GM12878 (cell line): Measurements from ENCODE around the gene OAF. TPM values are rescaled to one million over a fixed set of nuclear protein-coding genes. Genes with fewer than 3 reads are reported as not detected.
"Not testable (repeated sequence)": the region's sequence is repeated elsewhere in the genome, so short reads cannot be mapped to it uniquely, and the experiment has no call there.

Experiments used
- ATAC-seq: fragments of 200-7000 bp; cut with Tn5 transposase; 3 replicates; pipeline ENCODE4 v1.9.1; 2020; ENCODE audit warnings: mild to moderate bottlenecking, moderate library complexity
- BruUV-seq: library from RNA; stranded (reverse); fragments of 400-500 nt; replicated peaks from 2 replicates; lab custom pipeline; 2021; lab: Mats Ljungman, UMichigan
- CTCF ChIA-PET: fragments of 300-600 bp; sonication (Branson Sonifier 250); formaldehyde crosslinking; extraction: SDS; loops from one replicate; lab custom pipeline; 2021; ENCODE audit warnings: inconsistent platforms; lab: Yijun Ruan, JAX
- POLR2A ChIA-PET: fragments of 350-600 bp; formaldehyde crosslinking; extraction: SDS; loops from one replicate; lab custom pipeline; 2021; ENCODE audit warnings: inconsistent platforms; lab: Charles Lee
- RAD21 ChIA-PET: fragments of 300-600 bp; sonication (Branson Sonifier 250); formaldehyde crosslinking; loops from one replicate; lab custom pipeline; 2023; ENCODE audit warnings: antibody characterized with exemption; ENCODE audit not compliant: unreplicated experiment; lab: Charles Lee
- SMC1A ChIA-PET: fragments of 300-600 bp; sonication (Branson Sonifier 250); formaldehyde crosslinking; loops from one replicate; lab custom pipeline; 2023; ENCODE audit not compliant: unreplicated experiment, uncharacterized antibody; lab: Charles Lee
- DNase-seq: peaks from one replicate; pipeline ENCODE4 v3.0.0-alpha.2; 2011; ENCODE audit warnings: low read depth, low spot score
- FAIRE-seq: peaks from 3 replicates; lab custom pipeline; 2011; peaks lifted over from hg19 to GRCh38; lab: Jason Lieb, UNC
- H2AFZ ChIP-seq: 2 replicates; pipeline ENCODE4 v1.6.0; 2011; ENCODE audit warnings: low read depth, low read length, control low read depth; ENCODE audit not compliant: control insufficient read depth
- H3K27ac ChIP-seq: 2 replicates; pipeline ENCODE4 v1.5.1; 2011; ENCODE audit warnings: control low read depth; ENCODE audit not compliant: control insufficient read depth, insufficient read depth
- H3K27me3 ChIP-seq, 2 experiments: replicated peaks in 1 of 2; 2 replicates each; pipeline versions ENCODE4 v1.6.0 to v1.6.1; 2011; ENCODE audit warnings: low read length in 1 of 2; ENCODE audit not compliant: control insufficient read depth in 2 of 2, insufficient read depth in 2 of 2
- H3K36me3 ChIP-seq, 2 experiments: 2 replicates each; pipeline ENCODE4 v1.5.1; 2011; ENCODE audit warnings: low read length in 1 of 2; ENCODE audit not compliant: control insufficient read depth in 2 of 2, insufficient read depth in 2 of 2
- H3K4me1 ChIP-seq: 2 replicates; pipeline ENCODE4 v1.6.1; 2011; ENCODE audit warnings: mild to moderate bottlenecking, low read length, moderate library complexity, mixed read lengths; ENCODE audit not compliant: control insufficient read depth, insufficient read depth
- H3K4me2 ChIP-seq: 2 replicates; pipeline ENCODE4 v1.6.0; 2011; ENCODE audit warnings: control low read depth; ENCODE audit not compliant: control insufficient read depth, insufficient read depth
- H3K4me3 ChIP-seq: fragments of 200-600 bp; sonication (generic); 2 replicates; pipeline ENCODE4 v1.5.1; 2016
- H3K79me2 ChIP-seq: 2 replicates; pipeline ENCODE4 v1.6.0; 2011; ENCODE audit warnings: low read length; ENCODE audit not compliant: control insufficient read depth, insufficient read depth
- H3K9ac ChIP-seq: 2 replicates; pipeline ENCODE4 v1.8.0; 2011; ENCODE audit warnings: low read length, control low read depth, mixed read lengths; ENCODE audit not compliant: control insufficient read depth, insufficient read depth
- H3K9me3 ChIP-seq: replicated peaks from 3 replicates; pipeline ENCODE4 v1.5.1; 2011; ENCODE audit warnings: mild to moderate bottlenecking, low read length; ENCODE audit not compliant: control insufficient read depth, insufficient read depth
- H4K20me1 ChIP-seq: 2 replicates; pipeline ENCODE4 v1.6.0; 2011; ENCODE audit not compliant: control insufficient read depth, insufficient read depth
- BCL11A ChIP-seq: IDR thresholded peaks from 2 replicates; pipeline ENCODE4 v1.6.1; 2011; ENCODE audit warnings: low read depth, low read length
- ETV6 ChIP-seq, 2 experiments: fragments of 450-650 bp in 1 of 2; IDR thresholded peaks in 1 of 2; conservative IDR thresholded peaks in 1 of 2; 2 replicates each; pipeline ENCODE4 v1.6.1; 2014; ENCODE audit warnings: antibody characterized with exemption in 1 of 2, borderline replicate concordance in 1 of 2, low read depth in 1 of 2, mild to moderate bottlenecking in 1 of 2, moderate library complexity in 1 of 2
- FOXK2 ChIP-seq: fragments of 450-650 bp; IDR thresholded peaks from 2 replicates; pipeline ENCODE4 v1.6.1; 2017; ENCODE audit warnings: mild to moderate bottlenecking, moderate library complexity
- FOXM1 ChIP-seq: IDR thresholded peaks from 2 replicates; pipeline ENCODE4 v1.6.1; 2012; ENCODE audit warnings: low read depth, mild to moderate bottlenecking, inconsistent platforms, low read length, moderate library complexity
- POLR2A ChIP-seq: IDR thresholded peaks from 2 replicates; pipeline ENCODE4 v1.6.1; 2011; ENCODE audit warnings: low read depth, mild to moderate bottlenecking, low read length
- POU2F2 ChIP-seq: IDR thresholded peaks from 3 replicates; pipeline ENCODE4 v1.6.1; 2011; ENCODE audit warnings: low read depth, mild to moderate bottlenecking, low read length, borderline replicate concordance
- STAT3 ChIP-seq: IDR thresholded peaks from 2 replicates; pipeline ENCODE4 v1.6.1; 2011; ENCODE audit warnings: low read depth, low read length, improper control_type of control experiment
- WRNIP1 ChIP-seq: IDR thresholded peaks from 2 replicates; pipeline ENCODE4 v1.6.1; 2011; ENCODE audit warnings: low read depth, low read length, improper control_type of control experiment, borderline replicate concordance
- ZBTB40 ChIP-seq: fragments of 450-650 bp; IDR thresholded peaks from 2 replicates; pipeline ENCODE4 v1.6.1; 2016; ENCODE audit warnings: mild to moderate bottlenecking, moderate library complexity, borderline replicate concordance
- WGBS: methylation state at CpG from one replicate; pipeline ENCODE4 v1.1.6; 2016; ENCODE audit warnings: low lambda C conversion rate; ENCODE audit not compliant: insufficient replicate concordance, insufficient coverage; ENCODE audit errors: missing lambda C conversion rate; 5-methylcytosine and 5-hydroxymethylcytosine counted together
- in situ Hi-C: fragments of 300-500 bp; cut with MboI; formaldehyde crosslinking; loops from 9 replicates; pipeline ENCODE4 v1.14.3; 2018; ENCODE audit warnings: mixed read lengths
- intact Hi-C: fragments of 100-400 bp; cut with micrococcal nuclease; formaldehyde crosslinking; loops from one replicate; pipeline ENCODE4 v1.14.2; 2022; ENCODE audit not compliant: unreplicated experiment
- polyA plus RNA-seq, 11 experiments: library from polyadenylated mRNA; depleted of rRNA in 4 of 11; unstranded in 6 of 11; stranded (reverse) in 5 of 11; fragments of >200 nt; fragmentation: Nextera tagmentation in 4 of 11; fragmentation: Illumina TruSeq in 1 of 11; extraction: Ambion mirVana in 4 of 11; extraction: Trizol in 1 of 11; gene quantifications; 1 replicate in 1 of 11; 2 replicates in 10 of 11; pipeline versions ENCODE4 v1.2.1 to v1.2.3, GENCODE V29; 2011 to 2016; ENCODE audit warnings: inconsistent platforms in 2 of 11, missing spikeins in 2 of 11, low read depth in 1 of 11
- total RNA-seq, 4 experiments: library from RNA; depleted of rRNA in 3 of 4; stranded (reverse); fragments of >200 nt in 3 of 4; fragmentation: Illumina TruSeq in 1 of 4; extraction: Trizol in 1 of 4; gene quantifications; 2 replicates each; pipeline versions ENCODE4 v1.2.1 to v1.2.3, GENCODE V29; 2013 to 2021

The OAF gene
- total and polyA plus RNA-seq, 10 of the 15 experiments (the other 5 are each of a cell fraction or from before 2014, with no cell fraction given): 0.10 to 4.7 (median 1.1) TPM

DNA sequence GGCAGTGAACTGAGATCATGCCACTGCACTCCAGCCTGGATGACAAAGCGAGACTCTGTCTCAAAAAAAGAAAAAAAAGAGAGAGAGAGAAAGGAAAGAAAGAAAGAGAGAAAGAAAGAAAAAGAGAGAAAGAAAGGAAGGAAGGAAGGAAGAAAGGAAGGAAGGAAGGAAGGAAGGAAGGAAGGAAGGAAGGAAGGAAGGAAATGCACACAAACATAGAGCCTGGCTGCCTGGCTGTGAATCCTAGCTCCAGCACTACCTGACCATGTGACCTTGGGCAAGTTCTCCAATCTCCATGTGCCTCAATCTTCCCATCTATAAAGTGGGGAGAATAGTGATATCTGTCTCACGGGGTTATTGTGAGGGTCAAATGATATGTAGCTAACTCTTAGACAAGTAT lies 63.1 kb downstream of the OAF start:
- ATAC-seq, intact Hi-C loops, H3K4me2 ChIP-seq, H4K20me1 ChIP-seq, H3K79me2 ChIP-seq, POLR2A ChIA-PET, H3K36me3 ChIP-seq, H3K9ac ChIP-seq, H3K4me3 ChIP-seq, H3K27ac ChIP-seq, H3K4me1 ChIP-seq, DNase-seq, BruUV-seq, RAD21 ChIA-PET, FAIRE-seq, H2AFZ ChIP-seq, H3K9me3 ChIP-seq, H3K27me3 ChIP-seq, in situ Hi-C loops: not testable (repeated sequence)
- CTCF ChIA-PET: interaction anchor here (1.3 to 4.5 kb wide), 4 partner anchors 14 to 41 kb away, joined by 3 to 23 read pairs (median 6); no protein-coding TSS in a partner anchor
- SMC1A ChIA-PET: interaction anchor here (0.9 kb wide), 1 partner anchor 27 kb away, joined by 4 read pairs; no protein-coding TSS in a partner anchor
- TF ChIP-seq ETV6 (conservative IDR thresholded peaks at IDR 0.05 in 1 of 2, IDR thresholded peaks at IDR 0.05 in 1 of 2; ENCODE audit: borderline replicate concordance in 1 of 2, low read depth in 1 of 2): peak in 1 of 2 experiments; percentile 49; a peak in 2 of 4 replicates
- 25% methylated on average over 2 of the region's 2 CpGs for WGBS

DNA sequence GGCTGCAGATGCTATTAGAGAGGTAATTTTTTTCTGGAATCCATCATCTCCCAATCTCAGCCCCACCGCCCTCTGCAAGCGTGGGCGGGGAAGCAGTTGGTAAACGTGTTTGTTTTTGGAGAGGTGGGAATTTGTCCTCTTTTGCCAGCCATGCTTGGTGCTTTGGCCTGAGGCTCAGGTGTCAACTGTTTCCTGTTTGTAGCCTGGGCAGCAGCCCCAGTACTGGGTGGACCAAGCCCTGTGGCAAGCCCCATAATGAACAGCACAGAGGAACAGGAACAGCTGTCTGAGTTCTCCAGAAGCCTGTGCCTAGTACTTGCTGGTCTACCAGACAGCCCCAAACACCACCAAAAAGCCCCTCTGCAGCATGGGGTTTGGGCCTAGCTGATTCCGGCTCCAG lies 68.7 kb downstream of the OAF start:
- in situ Hi-C loops: no loop called here
- intact Hi-C loops: no loop called here
- CTCF ChIA-PET: no interaction called here

More for the DNA sequence above, 68.7 kb downstream of the OAF start:
- H3K9me3 ChIP-seq: no peaks in the 10 kb centered on the region
- H3K36me3 ChIP-seq: no peaks in the 10 kb centered on the region
- no peaks in the 10 kb centered on the region for H3K4me1 ChIP-seq
- no peak overlapping the region for H2AFZ ChIP-seq
- H4K20me1 ChIP-seq: no peaks in the 10 kb centered on the region
- no peak for FAIRE-seq
- BruUV-seq: no TSS peak
- no peak overlapping the region for H3K4me2 ChIP-seq
- peaks cover 0 to 4% of the 10 kb centered on the region in 2 experiments; a peak in 1 of 4 replicates for H3K27me3 ChIP-seq
- no peak for ATAC-seq
- TF ChIP-seq FOXK2: no peak
- no peak for TF ChIP-seq FOXM1
- no peak for TF ChIP-seq POLR2A
- no peak for TF ChIP-seq POU2F2
- TF ChIP-seq BCL11A: no peak
- TF ChIP-seq ZBTB40: no peak
- no peak for TF ChIP-seq WRNIP1
- no peak for TF ChIP-seq STAT3
- SMC1A ChIA-PET: no interaction called here
- RAD21 ChIA-PET: interaction anchor here (1.0 kb wide), 1 partner anchor 44 kb away, joined by 3 read pairs; no protein-coding TSS in a partner anchor
- H3K9ac ChIP-seq: no peak overlapping the region
- DNase-seq: no peak
- no peak overlapping the region for H3K27ac ChIP-seq
- no peak overlapping the region for H3K4me3 ChIP-seq
- no peaks in the 10 kb centered on the region for H3K79me2 ChIP-seq
- POLR2A ChIA-PET: no interaction called here
- WGBS: 47% methylated on average over 5 of the region's 5 CpGs
